Naive thymus-derived CD4-positive, alpha-beta T cell (primary cell): Measurements from ENCODE around the gene L1CAM. TPM values are rescaled to one million over a fixed set of nuclear protein-coding genes. Genes with fewer than 3 reads are reported as not detected.

Experiments used
- ATAC-seq: fragments of 150-1000 bp; cut with Tn5 transposase; 2 replicates; pipeline ENCODE4 v1.10.0; 2021; ENCODE audit warnings: mild to moderate bottlenecking, moderate library complexity
- CTCF ChIA-PET: fragments of 350-600 bp; sonication (Branson Sonifier 250); formaldehyde crosslinking; loops from one replicate; lab custom pipeline; 2021; ENCODE audit warnings: antibody characterized with exemption; lab: Charles Lee
- POLR2A ChIA-PET: fragments of 350-600 bp; sonication (Branson Sonifier 250); formaldehyde crosslinking; loops from one replicate; lab custom pipeline; 2021; ENCODE audit warnings: antibody characterized with exemption, inconsistent platforms; lab: Charles Lee
- DNase-seq, 9 donors: peaks; one replicate each; pipeline versions ENCODE4 v3.0.0 to v3.0.0-alpha.2; 2020 to 2022; ENCODE audit warnings: mixed read lengths in 1 of 9
- H3K27ac ChIP-seq: one replicate; pipeline ENCODE4 v1.7.0; 2013; ENCODE audit warnings: mild to moderate bottlenecking, low read depth, low read length, moderate library complexity
- H3K27me3 ChIP-seq, 2 donors: one replicate each; pipeline ENCODE4 v1.7.0; 2013; ENCODE audit warnings: low read length in 2 of 2, mild to moderate bottlenecking in 2 of 2, moderate library complexity in 2 of 2; ENCODE audit not compliant: control insufficient read depth in 2 of 2, insufficient read depth in 2 of 2
- H3K36me3 ChIP-seq, 3 experiments: 1 replicate in 2 of 3; 2 replicates in 1 of 3; pipeline ENCODE4 v1.7.0; 2013; ENCODE audit warnings: low read length in 3 of 3, mild to moderate bottlenecking in 3 of 3, moderate library complexity in 1 of 3; ENCODE audit not compliant: insufficient read depth in 3 of 3, control insufficient read depth in 2 of 3
- H3K4me1 ChIP-seq, 2 donors: one replicate each; pipeline ENCODE4 v1.7.0; 2013; ENCODE audit warnings: low read length in 2 of 2, mild to moderate bottlenecking in 2 of 2, moderate library complexity in 1 of 2; ENCODE audit not compliant: control insufficient read depth in 2 of 2, insufficient read depth in 2 of 2
- H3K4me3 ChIP-seq: 2 replicates; pipeline ENCODE4 v1.7.0; 2013; ENCODE audit warnings: mild to moderate bottlenecking, low read length
- H3K9me3 ChIP-seq, 3 experiments: 1 replicate in 2 of 3; 2 replicates in 1 of 3; pipeline ENCODE4 v1.7.0; 2013; ENCODE audit warnings: low read length in 3 of 3; ENCODE audit not compliant: control insufficient read depth in 2 of 3
- H3K27ac Mint-ChIP-seq, 9 donors: one replicate each; pipeline ENCODE4 v1.8.0; 2020 to 2022; ENCODE audit warnings: mixed read lengths in 9 of 9, mild to moderate bottlenecking in 8 of 9, moderate library complexity in 5 of 9, inconsistent platforms in 2 of 9
- H3K27me3 Mint-ChIP-seq, 5 donors: one replicate each; pipeline ENCODE4 v1.8.0; 2021 to 2022; ENCODE audit warnings: mixed read lengths in 5 of 5, mild to moderate bottlenecking in 1 of 5
- H3K36me3 Mint-ChIP-seq, 5 donors: one replicate each; pipeline ENCODE4 v1.8.0; 2020 to 2022; ENCODE audit warnings: mixed read lengths in 5 of 5, mild to moderate bottlenecking in 3 of 5, inconsistent platforms in 1 of 5
- H3K4me1 Mint-ChIP-seq, 7 donors: one replicate each; pipeline ENCODE4 v1.8.0; 2020 to 2022; ENCODE audit warnings: mixed read lengths in 7 of 7, mild to moderate bottlenecking in 3 of 7, inconsistent platforms in 1 of 7
- H3K4me3 Mint-ChIP-seq, 10 donors: one replicate each; pipeline ENCODE4 v1.8.0; 2020 to 2022; ENCODE audit warnings: mild to moderate bottlenecking in 10 of 10, mixed read lengths in 10 of 10, moderate library complexity in 6 of 10, inconsistent platforms in 2 of 10
- H3K9me3 Mint-ChIP-seq, 11 donors: one replicate each; pipeline ENCODE4 v1.8.0; 2020 to 2022; ENCODE audit warnings: mixed read lengths in 11 of 11, mild to moderate bottlenecking in 4 of 11, inconsistent platforms in 1 of 11, moderate library complexity in 1 of 11
- intact Hi-C, 2 donors: fragments of 100-400 bp; cut with micrococcal nuclease; formaldehyde crosslinking; loops; one replicate each; pipeline ENCODE4 v1.15.1; 2023
- polyA plus RNA-seq, 2 donors: library from polyadenylated mRNA; unstranded; fragments of 300-500 nt; fragmentation: Illumina TruSeq; gene quantifications; one replicate each; pipeline ENCODE4 v1.2.3, GENCODE V29; 2021
- total RNA-seq, 6 experiments: library from RNA in 5 of 6; stranded (reverse) in 5 of 6; gene quantifications; 1 replicate in 5 of 6; 2 replicates in 1 of 6; pipeline ENCODE4 v1.2.3 and lab custom pipeline; 2021 to 2026

Gene L1CAM
- total and polyA plus RNA-seq, 7 experiments from 2014 or later = 0.16 to 9.2 (median 1.1) TPM; not detected in 2

- ATAC-seq (peak; percentile 17), DNase-seq (no peak)
- Mint-ChIP-seq H3K27ac (peak overlapping the region; percentile 24 to 92 (median 75)), H3K27me3 (peaks cover 0 to 3% (median 0%) of the 10 kb centered on the region in 5 donors), H3K4me3 (peak overlapping the region; percentile 22 to 87 (median 63)), H3K36me3 (peaks cover 0 to 1% (median 0%) of the 10 kb centered on the region in 5 donors), H3K9me3 (peaks cover 0 to 6% (median 0%) of the 10 kb centered on the region in 11 donors), H3K4me1 (peaks cover 16 to 46% (median 33%) of the 10 kb centered on the region in 7 donors)
- ChIA-PET CTCF (no interaction called here), POLR2A (interaction anchor here (1.1 kb wide), 1 partner anchor 23 kb away, joined by 6 read pairs; the partner anchor contains the start of gene ARHGAP4)
- H3K4me1 ChIP-seq = peaks cover 25 to 27% of the 10 kb centered on the region in 2 donors
- H3K4me3 ChIP-seq = no peak overlapping the region
- intact Hi-C loops = loop anchor here in 1 of 2 donors (5.0 kb wide), 2 partner anchors 86 to 141 kb away; partner anchors contain the start of gene PLXNB3
- H3K27me3 ChIP-seq = no peaks in the 10 kb centered on the region
- H3K27ac ChIP-seq = no peak overlapping the region
- no peaks in the 10 kb centered on the region for H3K36me3 ChIP-seq
- no peaks in the 10 kb centered on the region for H3K9me3 ChIP-seq
Observed at GRCh38 chrX:153903238-153903980, 17.4 kb upstream of the L1CAM start.

- no peaks in the 10 kb centered on the region for H3K27me3 ChIP-seq
- no peak overlapping the region for H3K4me3 ChIP-seq
- H3K4me1 ChIP-seq = peaks cover 25 to 27% of the 10 kb centered on the region in 2 donors
- Mint-ChIP-seq H3K9me3 (peaks cover 0 to 6% (median 0%) of the 10 kb centered on the region in 11 donors), H3K27ac (no peak overlapping the region), H3K36me3 (peaks cover 0 to 2% (median 0%) of the 10 kb centered on the region in 5 donors), H3K27me3 (peaks cover 0 to 5% (median 0%) of the 10 kb centered on the region in 5 donors), H3K4me1 (peaks cover 16 to 48% (median 37%) of the 10 kb centered on the region in 7 donors), H3K4me3 (peak overlapping the region in 5 of 10 donors; percentile 9 to 87 (median 69))
- H3K36me3 ChIP-seq = no peaks in the 10 kb centered on the region
- ChIA-PET CTCF (no interaction called here), POLR2A (interaction anchor here (1.1 kb wide), 1 partner anchor 24 kb away, joined by 6 read pairs; the partner anchor contains the start of gene ARHGAP4)
- DNase-seq (no peak), ATAC-seq (no peak)
- no peak overlapping the region for H3K27ac ChIP-seq
- intact Hi-C loops = loop anchor here in 1 of 2 donors (5.0 kb wide), 2 partner anchors 85 to 140 kb away; partner anchors contain the start of gene PLXNB3
- no peaks in the 10 kb centered on the region for H3K9me3 ChIP-seq
Observed at GRCh38 chrX:153902385-153902784, 16.4 kb upstream of the L1CAM start.

- Mint-ChIP-seq H3K4me3 (peak overlapping the region; percentile 13 to 84 (median 64)), H3K27me3 (peaks cover 0 to 5% (median 0%) of the 10 kb centered on the region in 5 donors), H3K27ac (peak overlapping the region in 7 of 9 donors; percentile 33 to 74 (median 62)), H3K36me3 (peaks cover 0 to 2% (median 0%) of the 10 kb centered on the region in 5 donors), H3K9me3 (peaks cover 0 to 6% (median 0%) of the 10 kb centered on the region in 11 donors), H3K4me1 (peaks cover 16 to 48% (median 37%) of the 10 kb centered on the region in 7 donors)
- Histone ChIP-seq H3K36me3 (no peaks in the 10 kb centered on the region), H3K9me3 (no peaks in the 10 kb centered on the region), H3K4me3 (no peak overlapping the region), H3K27me3 (no peaks in the 10 kb centered on the region), H3K27ac (no peak overlapping the region), H3K4me1 (peaks cover 25 to 29% of the 10 kb centered on the region in 2 donors)
- ChIA-PET CTCF (no interaction called here), POLR2A (no interaction called here)
- intact Hi-C loops = loop anchor here in 1 of 2 donors (2.0 to 5.0 kb wide), 3 partner anchors 84 to 139 kb away; partner anchors contain the start of genes IDH3G, PLXNB3 and SSR4
- DNase-seq (no peak), ATAC-seq (no peak)
Observed at GRCh38 chrX:153901753-153902140, 15.8 kb upstream of the L1CAM start.

- intact Hi-C loops = loop anchor here in 1 of 2 donors (2.0 to 5.0 kb wide), 3 partner anchors 84 to 139 kb away; partner anchors contain the start of genes IDH3G, PLXNB3 and SSR4
- Histone ChIP-seq H3K4me3 (no peak overlapping the region), H3K4me1 (peaks cover 25 to 35% of the 10 kb centered on the region in 2 donors), H3K36me3 (no peaks in the 10 kb centered on the region), H3K27ac (no peak overlapping the region), H3K9me3 (no peaks in the 10 kb centered on the region), H3K27me3 (no peaks in the 10 kb centered on the region)
- Mint-ChIP-seq H3K27me3 (peaks cover 0 to 5% (median 0%) of the 10 kb centered on the region in 5 donors), H3K27ac (peak overlapping the region in 8 of 9 donors; percentile 33 to 88 (median 71)), H3K4me3 (peak overlapping the region; percentile 51 to 84 (median 64)), H3K4me1 (peaks cover 16 to 54% (median 43%) of the 10 kb centered on the region in 7 donors), H3K9me3 (peaks cover 0 to 6% (median 0%) of the 10 kb centered on the region in 11 donors), H3K36me3 (peaks cover 0 to 2% (median 0%) of the 10 kb centered on the region in 5 donors)
- peak; percentile 91 for ATAC-seq
- peak in 8 of 9 donors; percentile 45 to 76 (median 64) for DNase-seq
- ChIA-PET CTCF (no interaction called here), POLR2A (interaction anchor here (0.6 to 1.9 kb wide), 3 partner anchors 21 to 123 kb away, joined by 3 to 10 read pairs (median 3); partner anchors contain the start of gene ARHGAP4)
Observed at GRCh38 chrX:153900831-153901752, 15.1 kb upstream of the L1CAM start.

GRCh38 chrX:153897899-153898298, 11.9 kb upstream of the L1CAM start:
- peaks cover 0 to 7% (median 0%) of the 10 kb centered on the region in 11 donors for H3K9me3 Mint-ChIP-seq
- CTCF ChIA-PET = interaction anchor here (0.6 to 1.0 kb wide), 2 partner anchors 24 to 51 kb away, joined by 3 to 4 read pairs; no protein-coding TSS in a partner anchor
- intact Hi-C loops = no loop called here

More at GRCh38 chrX:153897899-153898298, 11.9 kb upstream of the L1CAM start:
- Histone ChIP-seq H3K36me3 (no peaks in the 10 kb centered on the region), H3K27me3 (no peaks in the 10 kb centered on the region), H3K9me3 (no peaks in the 10 kb centered on the region), H3K4me1 (peaks cover 9 to 17% of the 10 kb centered on the region in 2 donors), H3K27ac (no peak overlapping the region), H3K4me3 (no peak overlapping the region)
- H3K27ac Mint-ChIP-seq = no peak overlapping the region
- ATAC-seq (no peak), DNase-seq (no peak)
- no peak overlapping the region for H3K4me3 Mint-ChIP-seq
- POLR2A ChIA-PET = interaction anchor here (0.7 to 1.3 kb wide), 2 partner anchors 25 to 106 kb away, joined by 3 to 4 read pairs; no protein-coding TSS in a partner anchor
- H3K27me3 Mint-ChIP-seq = peaks cover 0 to 13% (median 0%) of the 10 kb centered on the region in 5 donors
- H3K4me1 Mint-ChIP-seq = peaks cover 5 to 43% (median 28%) of the 10 kb centered on the region in 7 donors
- H3K36me3 Mint-ChIP-seq = peaks cover 0 to 2% (median 0%) of the 10 kb centered on the region in 5 donors
